Parathyroid adenoma (tissue), 2 donors: ENCODE results near the gene PIF1.

Experiments
- H2AFZ ChIP-seq: fragments of 300-600 bp; sonication (generic); one replicate; pipeline ENCODE4 v1.7.0; 2017; ENCODE audit warnings: antibody characterized with exemption, mild to moderate bottlenecking
- H3K27ac ChIP-seq: fragments of 300-600 bp; sonication (generic); one replicate; pipeline ENCODE4 v1.7.0; 2017
- H3K27me3 ChIP-seq: fragments of 300-600 bp; sonication (generic); one replicate; pipeline ENCODE4 v1.7.0; 2017; ENCODE audit warnings: low read length; ENCODE audit not compliant: control insufficient read depth, insufficient read depth
- H3K36me3 ChIP-seq: fragments of 300-600 bp; sonication (generic); one replicate; pipeline ENCODE4 v1.7.0; 2017; ENCODE audit warnings: low read length; ENCODE audit not compliant: control insufficient read depth, insufficient read depth
- H3K4me1 ChIP-seq: fragments of 300-600 bp; sonication (generic); one replicate; pipeline ENCODE4 v1.7.0; 2017; ENCODE audit warnings: control low read depth
- H3K4me2 ChIP-seq: fragments of 300-600 bp; sonication (generic); one replicate; pipeline ENCODE4 v1.7.0; 2017; ENCODE audit warnings: low read length
- H3K4me3 ChIP-seq: fragments of 300-600 bp; sonication (generic); one replicate; pipeline ENCODE4 v1.7.0; 2017; ENCODE audit warnings: low read depth, low read length
- H3K79me2 ChIP-seq: fragments of 300-600 bp; sonication (generic); one replicate; pipeline ENCODE4 v1.7.0; 2017; ENCODE audit warnings: control low read depth
- H3K9ac ChIP-seq: fragments of 300-600 bp; sonication (generic); one replicate; pipeline ENCODE4 v1.7.0; 2017; ENCODE audit warnings: mild to moderate bottlenecking
- H3K9me3 ChIP-seq: fragments of 300-600 bp; sonication (generic); one replicate; pipeline ENCODE4 v1.7.0; 2017; ENCODE audit warnings: low read length; ENCODE audit not compliant: control insufficient read depth
- CTCF ChIP-seq: fragments of 300-600 bp; sonication (generic); IDR thresholded peaks from one replicate; pipeline ENCODE4 v1.7.0; 2017; ENCODE audit warnings: antibody characterized with exemption, mild to moderate bottlenecking
- donor health status: primary hyperparathyroidism.

The PIF1 gene

DNA sequence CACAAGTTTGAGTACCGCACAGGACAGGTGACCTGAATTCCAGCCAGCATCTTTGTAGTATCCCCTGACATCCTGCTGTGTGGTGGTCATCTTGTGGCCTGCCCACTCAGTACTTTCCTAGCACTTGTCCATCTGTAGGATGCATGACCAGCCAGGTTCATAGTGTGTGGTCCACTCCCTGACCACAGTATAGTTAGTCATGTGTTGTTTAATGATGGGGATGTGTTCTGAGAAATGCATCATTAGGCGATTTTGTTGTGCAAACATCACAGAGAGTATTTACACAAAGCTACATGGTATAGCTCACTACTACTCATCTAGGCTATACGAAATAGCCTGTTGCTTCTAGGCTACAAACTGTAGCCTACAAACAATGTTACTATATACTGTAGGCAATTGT, 33.2 kb downstream of the PIF1 start:
- no peak overlapping the region for H3K4me2 ChIP-seq
- no peaks in the 10 kb centered on the region for H3K9me3 ChIP-seq
- H3K4me1 ChIP-seq = no peaks in the 10 kb centered on the region
- H3K36me3 ChIP-seq = no peaks in the 10 kb centered on the region
- H3K9ac ChIP-seq = no peak overlapping the region
- H3K27ac ChIP-seq = no peak overlapping the region
- no peak overlapping the region for H2AFZ ChIP-seq
- TF ChIP-seq CTCF = no peak
- no peaks in the 10 kb centered on the region for H3K79me2 ChIP-seq
- H3K4me3 ChIP-seq = no peak overlapping the region
- H3K27me3 ChIP-seq = no peaks in the 10 kb centered on the region

DNA sequence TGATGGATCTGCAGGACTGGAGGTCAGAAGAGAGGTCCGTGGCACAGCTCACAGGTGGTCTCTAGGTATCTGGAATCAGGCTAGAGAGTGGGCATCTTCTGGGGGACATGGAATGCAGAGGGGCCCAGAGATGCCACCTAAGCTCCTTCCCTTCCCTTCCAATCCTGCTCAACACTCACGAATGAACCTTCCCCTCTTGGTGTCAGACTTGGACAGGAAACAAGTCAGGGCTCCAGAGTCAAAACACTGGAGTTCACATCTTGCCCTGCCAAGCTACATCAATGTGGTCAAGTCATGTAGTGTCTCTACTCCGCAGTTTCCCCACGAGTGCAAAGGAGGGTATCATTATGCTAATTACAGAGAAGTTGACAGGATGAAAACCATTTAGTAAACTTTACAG, 34.0 kb downstream of the PIF1 start:
- no peaks in the 10 kb centered on the region for H3K36me3 ChIP-seq
- no peak overlapping the region for H3K4me3 ChIP-seq
- no peaks in the 10 kb centered on the region for H3K9me3 ChIP-seq
- no peaks in the 10 kb centered on the region for H3K79me2 ChIP-seq
- no peak for TF ChIP-seq CTCF
- no peak overlapping the region for H3K4me2 ChIP-seq
- H3K27me3 ChIP-seq = no peaks in the 10 kb centered on the region
- H3K9ac ChIP-seq = no peak overlapping the region
- no peak overlapping the region for H2AFZ ChIP-seq
- H3K4me1 ChIP-seq = no peaks in the 10 kb centered on the region
- no peak overlapping the region for H3K27ac ChIP-seq

DNA sequence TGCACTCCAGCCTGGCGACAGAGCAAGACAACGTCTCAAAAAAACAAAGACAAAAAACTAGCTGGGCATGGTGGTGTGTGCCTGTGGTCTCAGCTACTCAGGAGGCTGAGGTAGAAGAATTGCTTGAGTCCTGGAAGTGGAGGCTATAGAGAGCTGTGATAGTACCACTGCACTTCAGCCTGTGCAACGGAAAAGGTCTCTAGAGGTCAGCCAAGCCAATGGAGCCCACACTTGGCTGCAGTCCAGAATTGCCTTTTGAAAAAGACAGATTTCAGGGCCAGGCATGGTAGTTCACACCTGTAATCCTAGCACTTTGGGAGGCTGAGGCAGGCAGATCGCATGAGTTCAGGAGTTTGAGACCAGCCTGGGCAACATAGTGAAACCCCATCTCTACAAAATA, 41.7 kb downstream of the PIF1 start:
- Histone ChIP-seq H3K4me2 (no peak overlapping the region), H3K4me3 (no peak overlapping the region), H3K36me3 (no peaks in the 10 kb centered on the region), H3K27me3 (no peaks in the 10 kb centered on the region), H3K4me1 (no peaks in the 10 kb centered on the region), H3K79me2 (no peaks in the 10 kb centered on the region), H2AFZ (no peak overlapping the region), H3K27ac (no peak overlapping the region), H3K9me3 (no peaks in the 10 kb centered on the region), H3K9ac (no peak overlapping the region)
- no peak for TF ChIP-seq CTCF

GRCh38 chr15:64782751-64783150, 42.7 kb downstream of the PIF1 start:
- Histone ChIP-seq H3K9ac (no peak overlapping the region), H3K27ac (no peak overlapping the region)

More at GRCh38 chr15:64782751-64783150, 42.7 kb downstream of the PIF1 start:
- Histone ChIP-seq H3K4me1 (no peaks in the 10 kb centered on the region), H3K9me3 (no peaks in the 10 kb centered on the region), H2AFZ (no peak overlapping the region), H3K27me3 (no peaks in the 10 kb centered on the region), H3K79me2 (no peaks in the 10 kb centered on the region), H3K36me3 (no peaks in the 10 kb centered on the region), H3K4me2 (no peak overlapping the region), H3K4me3 (no peak overlapping the region)
- no peak for TF ChIP-seq CTCF
